Activated CD8-positive, alpha-beta T cell treated with anti-CD3 and anti-CD28 coated beads for 36 hours (primary cell): Measurements from ENCODE around the gene SEPHS1. TPM values are rescaled to one million over a fixed set of nuclear protein-coding genes. Genes with fewer than 3 reads are reported as not detected.

ENCODE experiments used
- ATAC-seq: fragments of 200-7000 bp; cut with Tn5 transposase; one replicate; pipeline ENCODE4 v1.10.0; 2021; ENCODE audit warnings: mild to moderate bottlenecking, moderate library complexity
- CTCF ChIA-PET: fragments of 350-600 bp; sonication (Branson Sonifier 250); formaldehyde crosslinking; loops from one replicate; lab custom pipeline; 2021; ENCODE audit warnings: antibody characterized with exemption; lab: Charles Lee
- POLR2A ChIA-PET: fragments of 350-600 bp; sonication (Branson Sonifier 250); formaldehyde crosslinking; loops from one replicate; lab custom pipeline; 2021; ENCODE audit warnings: antibody characterized with exemption; lab: Charles Lee
- DNase-seq: peaks from one replicate; pipeline ENCODE4 v3.0.0-alpha.2; 2020
- H3K27ac Mint-ChIP-seq: one replicate; pipeline ENCODE4 v1.8.0; 2021; ENCODE audit warnings: mild to moderate bottlenecking, mixed read lengths
- H3K27me3 Mint-ChIP-seq: one replicate; pipeline ENCODE4 v1.8.0; 2021; ENCODE audit warnings: mixed read lengths
- H3K36me3 Mint-ChIP-seq: one replicate; pipeline ENCODE4 v1.8.0; 2021; ENCODE audit warnings: low read depth, mixed read lengths
- H3K4me1 Mint-ChIP-seq: one replicate; pipeline ENCODE4 v1.8.0; 2021; ENCODE audit warnings: low read depth, mixed read lengths
- H3K4me3 Mint-ChIP-seq: one replicate; pipeline ENCODE4 v1.8.0; 2021; ENCODE audit warnings: mild to moderate bottlenecking, moderate library complexity, mixed read lengths
- H3K9me3 Mint-ChIP-seq: one replicate; pipeline ENCODE4 v1.8.0; 2021; ENCODE audit warnings: mixed read lengths
- intact Hi-C: fragments of 100-400 bp; cut with micrococcal nuclease; formaldehyde crosslinking; loops from one replicate; pipeline ENCODE4 v1.10.0; 2022
- total RNA-seq, 2 experiments: library from RNA; stranded (reverse); gene quantifications; one replicate each; pipeline ENCODE4 v1.2.3, GENCODE V29; 2021
- TF ChIP-seq, protein P1 (sequence below): fragments of 200-600 bp; IDR thresholded peaks from one replicate; pipeline ENCODE4 v1.8.0; 2022; ENCODE audit warnings: antibody characterized with exemption, mild to moderate bottlenecking

The SEPHS1 gene
- total RNA-seq, 2 experiments from 2014 or later: 61.6 to 66.5 TPM

DNA sequence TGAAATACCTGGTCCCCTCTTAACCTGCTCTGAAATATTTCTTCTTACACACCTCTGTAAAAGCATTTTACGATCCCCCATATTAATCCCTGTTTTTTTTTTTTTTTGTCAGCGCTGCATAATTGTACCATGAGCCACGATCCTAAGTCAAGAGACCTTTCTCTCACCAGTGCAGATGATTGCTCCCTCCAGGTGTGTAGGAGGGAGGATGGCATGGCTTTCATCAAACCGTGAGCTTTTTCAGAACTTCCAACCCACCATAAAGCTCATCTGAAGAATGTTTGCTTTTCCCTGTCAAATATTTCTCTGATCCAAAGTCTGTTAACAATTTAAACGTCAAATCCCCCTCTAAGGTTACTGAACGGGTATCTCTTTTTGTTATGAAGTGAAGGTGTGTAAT, 28.2 kb upstream of the SEPHS1 start:
- Mint-ChIP-seq H3K36me3 (no peaks in the 10 kb centered on the region), H3K9me3 (no peaks in the 10 kb centered on the region), H3K4me3 (no peak overlapping the region), H3K27me3 (peaks cover 15% of the 10 kb centered on the region), H3K4me1 (no peaks in the 10 kb centered on the region), H3K27ac (no peak overlapping the region)
- intact Hi-C loops: no loop called here
- ChIA-PET POLR2A (no interaction called here), CTCF (interaction anchor here (1.4 to 9.6 kb wide), 2 partner anchors 29 to 62 kb away, joined by 4 to 168 read pairs; no protein-coding TSS in a partner anchor)
- TF ChIP-seq, protein P1, sequence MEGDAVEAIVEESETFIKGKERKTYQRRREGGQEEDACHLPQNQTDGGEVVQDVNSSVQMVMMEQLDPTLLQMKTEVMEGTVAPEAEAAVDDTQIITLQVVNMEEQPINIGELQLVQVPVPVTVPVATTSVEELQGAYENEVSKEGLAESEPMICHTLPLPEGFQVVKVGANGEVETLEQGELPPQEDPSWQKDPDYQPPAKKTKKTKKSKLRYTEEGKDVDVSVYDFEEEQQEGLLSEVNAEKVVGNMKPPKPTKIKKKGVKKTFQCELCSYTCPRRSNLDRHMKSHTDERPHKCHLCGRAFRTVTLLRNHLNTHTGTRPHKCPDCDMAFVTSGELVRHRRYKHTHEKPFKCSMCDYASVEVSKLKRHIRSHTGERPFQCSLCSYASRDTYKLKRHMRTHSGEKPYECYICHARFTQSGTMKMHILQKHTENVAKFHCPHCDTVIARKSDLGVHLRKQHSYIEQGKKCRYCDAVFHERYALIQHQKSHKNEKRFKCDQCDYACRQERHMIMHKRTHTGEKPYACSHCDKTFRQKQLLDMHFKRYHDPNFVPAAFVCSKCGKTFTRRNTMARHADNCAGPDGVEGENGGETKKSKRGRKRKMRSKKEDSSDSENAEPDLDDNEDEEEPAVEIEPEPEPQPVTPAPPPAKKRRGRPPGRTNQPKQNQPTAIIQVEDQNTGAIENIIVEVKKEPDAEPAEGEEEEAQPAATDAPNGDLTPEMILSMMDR: no peak
- DNase-seq: no peak
- ATAC-seq: no peak

DNA sequence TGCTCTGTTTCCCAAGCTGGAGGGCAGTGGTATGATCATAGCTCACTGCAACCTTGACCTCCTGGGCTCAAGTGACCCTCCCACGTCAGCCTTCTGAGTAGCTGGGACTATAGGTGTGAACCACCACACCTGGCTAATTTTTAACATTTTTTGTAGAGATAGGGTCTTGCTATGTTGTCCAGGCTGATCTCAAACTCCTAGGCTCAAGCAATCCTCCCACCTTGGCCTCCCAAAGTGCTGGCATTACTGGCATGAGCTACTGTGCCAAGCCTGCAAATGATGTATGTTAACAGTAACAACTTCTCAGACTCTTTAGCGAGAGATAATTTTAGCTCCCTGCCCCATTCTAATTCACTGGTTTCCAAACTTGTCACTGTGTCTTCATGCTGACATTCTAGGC, 27.7 kb upstream of the SEPHS1 start:
- intact Hi-C loops: no loop called here
- no peak for DNase-seq
- POLR2A ChIA-PET: no interaction called here

DNA sequence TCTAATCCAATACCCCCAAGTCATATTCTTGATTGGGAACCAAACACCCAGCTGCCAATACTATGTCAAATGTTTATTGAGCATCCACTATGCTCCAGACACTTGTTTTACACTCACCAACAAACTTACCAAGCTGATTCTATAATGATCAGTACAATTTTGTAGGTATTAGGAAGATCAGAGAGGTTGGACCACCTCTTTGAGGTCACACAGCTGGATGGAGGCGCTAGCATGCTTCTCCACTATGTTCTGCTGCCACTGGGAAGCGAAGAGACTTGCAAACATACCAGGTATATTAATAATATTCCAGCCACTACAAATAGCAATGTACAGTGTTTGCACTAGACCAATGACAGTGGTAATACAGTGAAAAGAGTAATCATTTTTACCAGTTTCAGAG, 25.6 kb upstream of the SEPHS1 start:
- Mint-ChIP-seq H3K4me1 (no peaks in the 10 kb centered on the region), H3K4me3 (no peak overlapping the region), H3K27me3 (peaks cover 2% of the 10 kb centered on the region), H3K27ac (no peak overlapping the region), H3K36me3 (no peaks in the 10 kb centered on the region), H3K9me3 (no peaks in the 10 kb centered on the region)
- ATAC-seq (no peak), DNase-seq (no peak)
- intact Hi-C loops: loop anchor here (2.0 to 5.0 kb wide), 2 partner anchors 65 to 164 kb away; no protein-coding TSS in a partner anchor
- TF ChIP-seq, protein P1: no peak
- POLR2A ChIA-PET: no interaction called here
- CTCF ChIA-PET: interaction anchor here (0.8 to 9.6 kb wide), 4 partner anchors 37 to 404 kb away, joined by 3 to 168 read pairs (median 4); no protein-coding TSS in a partner anchor

More for the DNA sequence above, 27.7 kb upstream of the SEPHS1 start:
- no peaks in the 10 kb centered on the region for H3K36me3 Mint-ChIP-seq
- TF ChIP-seq, protein P1: no peak
- CTCF ChIA-PET: interaction anchor here (1.4 to 9.6 kb wide), 2 partner anchors 30 to 63 kb away, joined by 4 to 168 read pairs; no protein-coding TSS in a partner anchor
- H3K4me3 Mint-ChIP-seq: no peak overlapping the region
- H3K27ac Mint-ChIP-seq: no peak overlapping the region
- no peaks in the 10 kb centered on the region for H3K9me3 Mint-ChIP-seq
- ATAC-seq: no peak
- H3K4me1 Mint-ChIP-seq: no peaks in the 10 kb centered on the region
- H3K27me3 Mint-ChIP-seq: peaks cover 12% of the 10 kb centered on the region

DNA sequence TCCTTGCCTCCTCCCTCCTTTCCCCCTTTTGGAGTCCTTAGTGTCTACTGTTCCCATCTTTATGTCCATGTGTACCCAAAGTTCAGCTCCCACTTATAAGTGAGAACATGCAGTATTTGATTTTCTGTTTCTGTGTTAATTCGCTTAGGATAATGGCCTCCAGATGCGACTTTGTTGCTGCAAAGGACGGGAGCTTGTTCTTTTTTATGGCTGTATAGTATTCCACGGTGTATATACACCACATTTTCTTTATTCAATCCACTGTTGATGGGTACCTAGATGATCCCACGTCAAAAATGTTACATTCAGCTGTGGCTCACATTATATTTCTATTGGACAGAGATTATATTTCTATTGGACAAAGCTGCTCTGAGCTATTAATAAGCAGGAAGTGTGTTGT, 24.4 kb upstream of the SEPHS1 start:
- intact Hi-C loops: loop anchor here (2.0 to 5.0 kb wide), 2 partner anchors 66 to 165 kb away; no protein-coding TSS in a partner anchor
- no peak overlapping the region for H3K4me3 Mint-ChIP-seq
- no peak for ATAC-seq
- H3K9me3 Mint-ChIP-seq: no peaks in the 10 kb centered on the region
- H3K4me1 Mint-ChIP-seq: no peaks in the 10 kb centered on the region
- no peak overlapping the region for H3K27ac Mint-ChIP-seq
- ChIA-PET CTCF (interaction anchor here (0.6 to 9.6 kb wide), 39 partner anchors 9 to 412 kb away, joined by 3 to 168 read pairs (median 4); partner anchors contain the start of genes MCM10 and SEPHS1), POLR2A (no interaction called here)
- H3K36me3 Mint-ChIP-seq: no peaks in the 10 kb centered on the region
- H3K27me3 Mint-ChIP-seq: no peaks in the 10 kb centered on the region
- TF ChIP-seq, protein P1: no peak
- no peak for DNase-seq

DNA sequence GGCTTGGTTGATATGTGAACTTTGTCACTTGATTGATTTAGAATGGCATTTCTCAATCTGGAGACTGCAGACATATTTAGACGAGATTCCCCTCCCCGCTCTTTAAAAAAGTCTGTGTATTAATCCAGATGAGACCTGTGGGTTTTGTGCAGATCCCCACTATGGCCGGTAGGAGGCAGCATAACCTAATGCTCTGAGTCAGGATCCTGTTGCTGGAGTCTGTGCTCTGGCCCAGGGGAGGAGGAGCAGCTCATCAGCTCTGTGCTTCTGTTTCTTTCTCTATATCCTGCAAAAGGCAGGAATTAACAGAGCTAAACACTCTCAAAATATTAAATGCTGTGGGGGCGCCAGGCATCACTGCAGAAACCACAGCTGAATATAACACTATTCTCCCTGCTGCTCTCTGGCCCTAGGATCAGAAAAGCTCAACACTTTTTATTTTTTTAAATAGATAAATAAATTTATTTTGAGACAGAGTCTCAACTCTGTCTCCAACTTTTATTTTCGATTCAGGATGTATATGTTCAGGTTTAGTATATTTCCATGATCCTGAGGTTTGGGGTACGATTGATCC, 23.9 kb upstream of the SEPHS1 start:
- ChIA-PET POLR2A (no interaction called here), CTCF (interaction anchor here (0.6 to 9.6 kb wide), 38 partner anchors 9 to 412 kb away, joined by 3 to 168 read pairs (median 4); partner anchors contain the start of genes MCM10 and SEPHS1)
- TF ChIP-seq, protein P1: peak; percentile 88
- Mint-ChIP-seq H3K4me3 (no peak overlapping the region), H3K27ac (no peak overlapping the region), H3K4me1 (no peaks in the 10 kb centered on the region), H3K36me3 (no peaks in the 10 kb centered on the region), H3K9me3 (no peaks in the 10 kb centered on the region), H3K27me3 (no peaks in the 10 kb centered on the region)
- ATAC-seq (peak; percentile 100), DNase-seq (peak; percentile 77)
- intact Hi-C loops: loop anchor here (2.0 to 5.0 kb wide), 2 partner anchors 67 to 165 kb away; no protein-coding TSS in a partner anchor
